ENCODE results near the gene PTPRT. TPM values are rescaled to one million over a fixed set of nuclear protein-coding genes. Genes with fewer than 3 reads are reported as not detected.

The PTPRT gene
- total RNA-seq, 1 experiment from 2014 or later: not detected

DNA sequence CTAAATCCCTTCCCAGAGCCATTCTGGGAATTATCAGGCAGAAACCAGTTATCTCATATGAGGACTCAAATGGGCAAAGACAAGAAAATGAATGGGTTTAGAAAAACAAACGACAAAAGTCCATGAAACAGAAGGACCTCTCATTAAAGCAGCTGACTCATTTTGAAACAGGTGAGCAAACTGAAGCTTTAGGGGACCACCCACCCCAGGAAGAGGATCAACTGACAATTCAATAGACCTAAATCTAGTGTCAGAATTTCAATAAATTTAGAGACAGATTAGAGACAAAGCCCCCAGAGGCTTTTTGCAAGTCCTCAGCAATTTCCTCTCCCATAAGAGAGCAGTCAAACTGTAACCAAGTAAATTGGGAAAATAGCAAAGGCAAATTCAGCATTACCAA lies 333.8 kb downstream of the PTPRT start:
- RAD21 ChIA-PET (ENCODE audit: low non-redundant PET in 1 of 2, low total read pairs in 2 of 2, uncharacterized antibody in 2 of 2, unreplicated experiment in 2 of 2): no interaction called here
- Histone ChIP-seq H3K36me3 (ENCODE audit: control insufficient read depth in 1 of 2, insufficient read depth in 2 of 2, low read length in 2 of 2) (no peaks in the 10 kb centered on the region), H3K4me1 (ENCODE audit: control insufficient read depth in 1 of 2, insufficient read depth in 2 of 2, low read length in 2 of 2) (no peaks in the 10 kb centered on the region), H3K79me2 (ENCODE audit: insufficient read depth, low read length) (no peaks in the 10 kb centered on the region), H3K9me3 (ENCODE audit: control insufficient read depth in 1 of 2, insufficient read depth in 1 of 2, low read depth in 1 of 2, low read length in 2 of 2) (peaks cover 0 to 44% of the 10 kb centered on the region in 2 experiments; a peak in 2 of 4 replicates), H3K4me3 (replicated peaks in 1 of 2; ENCODE audit: low read depth in 1 of 2, low read length in 2 of 2) (no peak overlapping the region), H3K4me2 (ENCODE audit: low read length) (no peak overlapping the region), H4K20me1 (ENCODE audit: insufficient read depth) (no peaks in the 10 kb centered on the region), H3K27me3 (ENCODE audit: insufficient read depth, low read length) (no peaks in the 10 kb centered on the region), H3K9ac (ENCODE audit: low read length) (no peak overlapping the region), H2AFZ (ENCODE audit: low read depth, low read length, poor library complexity, severe bottlenecking) (no peak overlapping the region), H3K27ac (ENCODE audit: low read depth, low read length) (no peak overlapping the region), H3K9me2 (ENCODE audit: insufficient read depth) (no peaks in the 10 kb centered on the region)
- ATAC-seq (no peak), DNase-seq (ENCODE audit: low read depth, low spot score) (no peak)
- CTCF ChIA-PET: no interaction called here
- intact Hi-C loops (cut with micrococcal nuclease): no loop called here
- POLR2A ChIA-PET: no interaction called here
- BruUV-seq (replicated peaks): no TSS peak
- no peak for TF ChIP-seq JUND (IDR thresholded peaks at IDR 0.05)
- TF ChIP-seq RAD21 (IDR thresholded peaks at IDR 0.05; ENCODE audit: low read depth): no peak
- TF ChIP-seq POLR2A (IDR thresholded peaks at IDR 0.05; ENCODE audit: borderline replicate concordance, extremely low read depth, insufficient read depth, insufficient read length): no peak
- TF ChIP-seq, protein P1, sequence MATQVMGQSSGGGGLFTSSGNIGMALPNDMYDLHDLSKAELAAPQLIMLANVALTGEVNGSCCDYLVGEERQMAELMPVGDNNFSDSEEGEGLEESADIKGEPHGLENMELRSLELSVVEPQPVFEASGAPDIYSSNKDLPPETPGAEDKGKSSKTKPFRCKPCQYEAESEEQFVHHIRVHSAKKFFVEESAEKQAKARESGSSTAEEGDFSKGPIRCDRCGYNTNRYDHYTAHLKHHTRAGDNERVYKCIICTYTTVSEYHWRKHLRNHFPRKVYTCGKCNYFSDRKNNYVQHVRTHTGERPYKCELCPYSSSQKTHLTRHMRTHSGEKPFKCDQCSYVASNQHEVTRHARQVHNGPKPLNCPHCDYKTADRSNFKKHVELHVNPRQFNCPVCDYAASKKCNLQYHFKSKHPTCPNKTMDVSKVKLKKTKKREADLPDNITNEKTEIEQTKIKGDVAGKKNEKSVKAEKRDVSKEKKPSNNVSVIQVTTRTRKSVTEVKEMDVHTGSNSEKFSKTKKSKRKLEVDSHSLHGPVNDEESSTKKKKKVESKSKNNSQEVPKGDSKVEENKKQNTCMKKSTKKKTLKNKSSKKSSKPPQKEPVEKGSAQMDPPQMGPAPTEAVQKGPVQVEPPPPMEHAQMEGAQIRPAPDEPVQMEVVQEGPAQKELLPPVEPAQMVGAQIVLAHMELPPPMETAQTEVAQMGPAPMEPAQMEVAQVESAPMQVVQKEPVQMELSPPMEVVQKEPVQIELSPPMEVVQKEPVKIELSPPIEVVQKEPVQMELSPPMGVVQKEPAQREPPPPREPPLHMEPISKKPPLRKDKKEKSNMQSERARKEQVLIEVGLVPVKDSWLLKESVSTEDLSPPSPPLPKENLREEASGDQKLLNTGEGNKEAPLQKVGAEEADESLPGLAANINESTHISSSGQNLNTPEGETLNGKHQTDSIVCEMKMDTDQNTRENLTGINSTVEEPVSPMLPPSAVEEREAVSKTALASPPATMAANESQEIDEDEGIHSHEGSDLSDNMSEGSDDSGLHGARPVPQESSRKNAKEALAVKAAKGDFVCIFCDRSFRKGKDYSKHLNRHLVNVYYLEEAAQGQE (IDR thresholded peaks at IDR 0.05; ENCODE audit: low read depth): no peak
- no peak for TF ChIP-seq FOSL1 (IDR thresholded peaks at IDR 0.05; ENCODE audit: low read depth)
- TF ChIP-seq SP1 (IDR thresholded peaks at IDR 0.05; ENCODE audit: low read depth): no peak
- TF ChIP-seq POLR2AphosphoS5 (IDR thresholded peaks at IDR 0.05; ENCODE audit: low read depth, low read length): no peak
- TF ChIP-seq ZNF274 (IDR thresholded peaks at IDR 0.05; ENCODE audit: low read depth, low read length): no peak
- TF ChIP-seq YY1 (IDR thresholded peaks at IDR 0.05; ENCODE audit: extremely low read depth, insufficient replicate concordance, low read depth, low read length): no peak
- no peak for TF ChIP-seq ELF1 (IDR thresholded peaks at IDR 0.05; ENCODE audit: borderline replicate concordance, low read depth)

Data from HCT116 (cell line).